Mesendoderm (in vitro differentiated cells): ENCODE measurements around the gene AP5Z1.

ENCODE experiments used
- DNase-seq: peaks from one replicate; pipeline ENCODE4 v3.0.0; 2013
- H2AK5ac ChIP-seq: 2 replicates; pipeline ENCODE4 v1.6.1; 2013; ENCODE audit warnings: low read length, inconsistent platforms
- H2BK120ac ChIP-seq: 2 replicates; pipeline ENCODE4 v1.6.1; 2013; ENCODE audit warnings: low read depth, mild to moderate bottlenecking, low read length, moderate library complexity, mixed read lengths
- H2BK15ac ChIP-seq: replicated peaks from 2 replicates; pipeline ENCODE4 v1.6.1; 2013; ENCODE audit warnings: low read depth, mild to moderate bottlenecking, moderate library complexity
- H2BK5ac ChIP-seq: 2 replicates; pipeline ENCODE4 v1.6.1; 2013; ENCODE audit warnings: low read length, inconsistent platforms
- H3K18ac ChIP-seq: 2 replicates; pipeline ENCODE4 v1.6.1; 2013; ENCODE audit warnings: mild to moderate bottlenecking, low read length, mixed read lengths
- H3K23ac ChIP-seq: one replicate; pipeline ENCODE4 v1.6.1; 2013; ENCODE audit warnings: low read length
- H3K27ac ChIP-seq: 2 replicates; pipeline ENCODE4 v1.5.1; 2013; ENCODE audit warnings: low read depth, mild to moderate bottlenecking, inconsistent platforms, low read length, moderate library complexity
- H3K27me3 ChIP-seq: 2 replicates; pipeline ENCODE4 v1.6.1; 2013; ENCODE audit warnings: low read length, control low read depth, mild to moderate bottlenecking, inconsistent platforms; ENCODE audit not compliant: insufficient read depth, poor library complexity
- H3K36me3 ChIP-seq: 2 replicates; pipeline ENCODE4 v1.6.1; 2013; ENCODE audit warnings: low read length, inconsistent platforms; ENCODE audit not compliant: control insufficient read depth, insufficient read depth
- H3K4ac ChIP-seq: one replicate; pipeline ENCODE4 v1.6.1; 2013; ENCODE audit warnings: low read depth, mild to moderate bottlenecking, low read length, moderate library complexity
- H3K4me1 ChIP-seq: 2 replicates; pipeline ENCODE4 v1.6.1; 2013; ENCODE audit warnings: low read depth, low read length, inconsistent platforms; ENCODE audit not compliant: control insufficient read depth
- H3K4me2 ChIP-seq: 2 replicates; pipeline ENCODE4 v1.6.1; 2013; ENCODE audit warnings: low read length
- H3K4me3 ChIP-seq: 2 replicates; pipeline ENCODE4 v1.5.1; 2013; ENCODE audit warnings: mild to moderate bottlenecking, low read length
- H3K56ac ChIP-seq: one replicate; pipeline ENCODE4 v1.6.1; 2013; ENCODE audit warnings: low read length
- H3K79me1 ChIP-seq: 2 replicates; pipeline ENCODE4 v1.6.1; 2013; ENCODE audit warnings: low read length, inconsistent platforms
- H3K79me2 ChIP-seq: 2 replicates; pipeline ENCODE4 v1.6.1; 2013; ENCODE audit warnings: mild to moderate bottlenecking, low read length; ENCODE audit not compliant: control insufficient read depth, insufficient read depth
- H3K9ac ChIP-seq: 2 replicates; pipeline ENCODE4 v1.6.1; 2013; ENCODE audit warnings: low read length, inconsistent platforms
- H4K5ac ChIP-seq: one replicate; pipeline ENCODE4 v1.6.1; 2013; ENCODE audit warnings: low read length
- H4K8ac ChIP-seq: one replicate; pipeline ENCODE4 v1.6.1; 2013; ENCODE audit warnings: low read depth, mild to moderate bottlenecking, control low read depth, low read length, moderate library complexity
- WGBS: extraction: QIAGEN DNeasy Blood & Tissue Kit; methylation state at CpG from one replicate; pipeline ENCODE4 v1.1.7; 2013; ENCODE audit warnings: low lambda C conversion rate, missing lambda C conversion rate; ENCODE audit not compliant: insufficient coverage; ENCODE audit errors: extremely low coverage; 5-methylcytosine and 5-hydroxymethylcytosine counted together

AP5Z1 gene

DNA sequence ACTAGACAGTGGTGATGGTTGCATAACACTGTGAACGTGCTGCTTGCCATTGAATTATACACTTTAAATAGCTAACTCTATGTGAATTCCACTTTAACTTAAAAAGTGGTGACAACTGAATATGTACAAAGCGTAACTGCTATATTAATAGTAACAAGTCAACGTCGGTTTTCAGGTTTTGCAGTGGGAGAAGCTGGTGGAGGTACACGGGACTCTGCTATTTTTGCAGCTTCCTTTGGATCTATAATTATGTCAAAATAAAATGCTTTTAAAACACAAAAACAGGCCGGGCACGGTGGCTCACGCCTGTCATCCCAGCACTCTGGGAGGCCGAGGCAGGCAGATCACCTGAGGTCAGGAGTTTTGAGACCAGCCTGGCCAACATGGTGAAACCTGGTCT is 21.0 kb downstream of the AP5Z1 start:
- Histone ChIP-seq H2BK5ac (no peak overlapping the region), H3K4ac (no peak overlapping the region), H3K36me3 (no peaks in the 10 kb centered on the region), H3K23ac (no peak overlapping the region), H2BK120ac (no peak overlapping the region), H3K9ac (no peak overlapping the region), H3K79me1 (no peaks in the 10 kb centered on the region), H4K8ac (no peak overlapping the region), H3K18ac (no peak overlapping the region), H3K4me3 (no peak overlapping the region), H2BK15ac (no peak overlapping the region), H3K27ac (no peak overlapping the region), H3K27me3 (no peaks in the 10 kb centered on the region), H3K4me1 (no peaks in the 10 kb centered on the region), H2AK5ac (no peak overlapping the region), H3K56ac (no peak overlapping the region), H3K79me2 (no peaks in the 10 kb centered on the region), H4K5ac (no peak overlapping the region), H3K4me2 (no peak overlapping the region)
- WGBS, result no CpG with 5 or more reads among the region's 9 CpGs
- no peak for DNase-seq

DNA sequence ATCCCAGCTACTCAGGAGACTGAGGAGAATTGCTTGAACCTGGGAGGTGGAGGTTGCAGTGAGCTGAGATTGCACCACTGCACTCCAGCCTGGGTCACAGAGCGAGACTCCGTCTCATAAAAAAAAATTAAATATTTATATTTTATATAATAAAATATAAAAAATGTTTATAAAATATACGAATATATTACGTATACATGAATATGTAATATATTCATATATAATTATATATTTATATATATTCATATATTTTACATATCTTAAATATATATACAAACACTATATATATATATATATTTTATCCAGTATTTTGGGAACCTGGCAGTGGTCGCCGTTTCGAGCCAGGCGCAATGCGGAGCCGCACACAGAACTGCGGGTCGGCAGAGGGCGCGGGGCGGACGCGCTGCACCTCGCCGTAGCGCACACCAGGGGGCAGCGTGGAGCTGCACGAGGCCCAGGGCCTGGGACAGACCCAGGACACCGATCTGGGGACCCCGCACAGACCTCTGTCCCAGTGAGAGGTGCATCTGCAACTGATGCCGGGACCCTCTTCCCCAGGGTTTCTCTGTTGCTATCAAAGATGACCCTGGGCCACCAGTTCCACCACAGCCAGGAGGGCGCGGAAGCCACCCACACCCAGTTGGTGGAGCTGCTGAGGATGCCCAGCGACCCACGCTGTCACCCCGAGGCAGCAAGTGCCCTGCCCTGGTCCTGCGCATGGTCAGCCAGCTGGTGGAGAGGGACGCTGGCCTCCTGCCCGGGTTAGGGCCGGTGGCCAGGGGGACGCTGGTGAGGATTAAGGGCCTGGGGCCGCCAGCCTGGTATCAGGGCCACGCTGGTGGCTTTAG is 22.7 kb downstream of the AP5Z1 start:
- H2BK120ac ChIP-seq, result no peak overlapping the region
- no peak overlapping the region for H3K18ac ChIP-seq
- no peak overlapping the region for H3K4ac ChIP-seq
- H3K27ac ChIP-seq, result no peak overlapping the region
- no CpG with 5 or more reads among the region's 37 CpGs for WGBS
- H3K56ac ChIP-seq, result no peak overlapping the region
- no peaks in the 10 kb centered on the region for H3K79me2 ChIP-seq
- no peak overlapping the region for H4K5ac ChIP-seq
- DNase-seq, result peak; percentile 67
- H3K4me3 ChIP-seq, result no peak overlapping the region
- H3K23ac ChIP-seq, result no peak overlapping the region
- H3K36me3 ChIP-seq, result no peaks in the 10 kb centered on the region
- H3K79me1 ChIP-seq, result no peaks in the 10 kb centered on the region
- H3K9ac ChIP-seq, result no peak overlapping the region
- no peak overlapping the region for H2BK15ac ChIP-seq
- H2BK5ac ChIP-seq, result no peak overlapping the region
- H2AK5ac ChIP-seq, result no peak overlapping the region
- H4K8ac ChIP-seq, result no peak overlapping the region
- no peak overlapping the region for H3K4me2 ChIP-seq
- H3K4me1 ChIP-seq, result no peaks in the 10 kb centered on the region
- H3K27me3 ChIP-seq, result no peaks in the 10 kb centered on the region

DNA sequence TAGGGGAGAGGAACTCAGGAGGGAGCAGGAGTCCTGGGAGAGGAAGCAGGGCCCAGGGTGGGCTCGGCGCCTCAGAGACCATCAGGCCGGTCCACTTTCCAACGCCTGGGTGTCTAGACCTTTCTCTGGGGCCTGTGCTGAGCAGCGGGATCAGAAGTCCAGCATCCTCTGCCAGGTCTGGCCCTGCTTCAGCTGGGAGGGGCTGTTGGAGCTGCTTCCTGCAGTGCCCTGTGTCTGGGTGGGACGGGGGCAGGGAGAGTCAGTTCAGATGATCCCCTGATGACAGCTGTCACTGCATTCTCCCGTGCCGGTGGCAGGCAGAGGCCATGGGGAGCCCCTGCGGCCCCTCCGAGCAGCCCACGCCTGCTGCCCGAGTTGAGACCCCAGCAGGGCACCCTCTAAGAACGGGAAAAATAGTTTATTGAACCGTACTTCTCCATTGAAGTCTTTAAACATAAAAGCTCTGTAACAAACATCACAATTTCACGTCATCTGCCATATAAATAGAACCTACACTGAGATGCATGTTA is 23.3 kb downstream of the AP5Z1 start:
- WGBS, result no CpG with 5 or more reads among the region's 15 CpGs
- no peak for DNase-seq
- Histone ChIP-seq H3K56ac (no peak overlapping the region), H3K36me3 (no peaks in the 10 kb centered on the region), H2BK120ac (no peak overlapping the region), H2BK5ac (no peak overlapping the region), H3K4ac (no peak overlapping the region), H2BK15ac (no peak overlapping the region), H3K27me3 (no peaks in the 10 kb centered on the region), H4K5ac (no peak overlapping the region), H3K9ac (no peak overlapping the region), H3K79me2 (no peaks in the 10 kb centered on the region), H3K27ac (no peak overlapping the region), H3K18ac (no peak overlapping the region), H2AK5ac (no peak overlapping the region), H3K79me1 (no peaks in the 10 kb centered on the region), H3K4me2 (no peak overlapping the region), H4K8ac (no peak overlapping the region), H3K4me3 (no peak overlapping the region), H3K4me1 (no peaks in the 10 kb centered on the region), H3K23ac (no peak overlapping the region)

DNA sequence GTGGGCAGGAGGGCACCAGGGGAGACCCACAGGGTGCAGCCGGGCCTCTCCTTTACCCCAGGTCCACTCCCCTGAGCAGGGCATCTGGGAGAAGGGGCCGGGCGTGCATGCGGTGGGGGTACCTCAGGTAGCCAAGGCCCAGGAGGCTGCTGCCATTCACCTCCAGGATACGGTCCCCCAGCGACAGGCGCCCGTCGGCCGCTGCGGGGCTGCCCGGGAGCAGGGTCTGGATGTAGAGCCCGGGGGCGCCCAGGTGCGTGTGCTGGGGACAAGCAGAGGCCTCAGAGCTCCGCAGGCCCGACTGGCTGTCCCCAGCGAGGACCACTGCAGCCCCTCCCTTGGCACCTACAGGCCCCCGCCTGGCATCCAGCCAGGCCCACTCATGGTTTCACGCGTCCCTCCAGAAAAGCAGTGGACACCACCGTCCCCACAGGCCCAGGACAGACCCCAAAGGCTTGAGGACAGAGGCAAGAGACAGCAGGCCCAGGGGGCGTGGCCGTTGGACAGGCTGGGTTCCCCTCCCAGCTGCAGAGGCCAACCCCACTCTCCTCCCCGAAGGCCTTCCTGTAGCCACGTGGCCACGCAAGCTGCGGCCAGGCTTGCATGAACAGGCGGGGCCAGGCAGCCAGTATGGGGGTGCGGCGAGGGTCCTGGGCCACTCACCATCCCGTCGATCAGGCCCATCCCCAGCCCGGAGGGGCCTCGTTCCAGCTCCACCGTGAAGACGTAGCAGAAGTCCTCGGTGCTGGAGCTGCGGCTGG is 24.3 kb downstream of the AP5Z1 start:
- no peaks in the 10 kb centered on the region for H3K4me1 ChIP-seq
- peak overlapping the region; percentile 7 for H3K56ac ChIP-seq
- H3K4ac ChIP-seq, result no peak overlapping the region
- H3K36me3 ChIP-seq, result no peaks in the 10 kb centered on the region
- H2BK5ac ChIP-seq, result no peak overlapping the region
- H3K23ac ChIP-seq, result no peak overlapping the region
- no peak overlapping the region for H2AK5ac ChIP-seq
- no peak overlapping the region for H3K18ac ChIP-seq
- no peaks in the 10 kb centered on the region for H3K79me1 ChIP-seq
- H3K27me3 ChIP-seq, result no peaks in the 10 kb centered on the region
- no peak overlapping the region for H2BK15ac ChIP-seq
- H4K5ac ChIP-seq, result no peak overlapping the region
- no CpG with 5 or more reads among the region's 39 CpGs for WGBS
- no peak overlapping the region for H3K27ac ChIP-seq
- no peak overlapping the region for H3K4me3 ChIP-seq
- no peak overlapping the region for H2BK120ac ChIP-seq
- H3K79me2 ChIP-seq, result no peaks in the 10 kb centered on the region
- H3K4me2 ChIP-seq, result no peak overlapping the region
- no peak for DNase-seq
- no peak overlapping the region for H3K9ac ChIP-seq
- H4K8ac ChIP-seq, result no peak overlapping the region

DNA sequence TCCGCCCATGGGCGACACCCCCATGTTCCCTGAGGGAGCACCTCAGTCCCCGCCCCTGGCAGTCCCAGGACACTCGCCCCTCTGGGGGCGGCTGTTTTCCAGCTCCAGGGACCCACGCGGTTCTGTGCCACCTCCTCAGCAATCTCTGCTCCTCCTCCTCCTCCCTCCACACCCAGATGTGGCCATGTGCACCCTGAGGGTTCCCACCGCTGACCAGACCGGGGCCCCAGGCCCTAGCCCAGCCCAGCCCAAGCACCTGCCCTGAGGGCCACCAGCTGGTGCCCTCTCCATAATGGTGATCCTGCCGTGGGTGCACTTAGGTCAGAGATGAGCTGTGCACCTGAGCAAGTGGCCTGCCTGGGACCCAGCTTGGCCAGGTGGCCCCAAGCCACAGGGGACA is 25.1 kb downstream of the AP5Z1 start:
- no peaks in the 10 kb centered on the region for H3K4me1 ChIP-seq
- WGBS, result no CpG with 5 or more reads among the region's 10 CpGs
- no peak overlapping the region for H4K8ac ChIP-seq
- H3K4ac ChIP-seq, result no peak overlapping the region
- no peak overlapping the region for H3K18ac ChIP-seq
- H3K4me3 ChIP-seq, result no peak overlapping the region
- H3K9ac ChIP-seq, result no peak overlapping the region
- no peak overlapping the region for H3K23ac ChIP-seq
- H3K27me3 ChIP-seq, result no peaks in the 10 kb centered on the region
- no peak overlapping the region for H3K4me2 ChIP-seq
- H2BK120ac ChIP-seq, result no peak overlapping the region
- H3K79me2 ChIP-seq, result no peaks in the 10 kb centered on the region
- H3K27ac ChIP-seq, result no peak overlapping the region
- no peak overlapping the region for H2BK5ac ChIP-seq
- no peak overlapping the region for H2AK5ac ChIP-seq
- H3K36me3 ChIP-seq, result no peaks in the 10 kb centered on the region
- H3K56ac ChIP-seq, result no peak overlapping the region
- H3K79me1 ChIP-seq, result no peaks in the 10 kb centered on the region
- no peak overlapping the region for H4K5ac ChIP-seq
- no peak overlapping the region for H2BK15ac ChIP-seq
- no peak for DNase-seq
